H1 (cell line): ENCODE measurements around the gene DENND5B. TPM values are rescaled to one million over a fixed set of nuclear protein-coding genes. Genes with fewer than 3 reads are reported as not detected.

Experiments used
- CTCF ChIA-PET: fragments of 300-600 bp; sonication (Branson Sonifier 250); formaldehyde crosslinking; loops from one replicate; lab custom pipeline; 2021; ENCODE audit not compliant: partially characterized antibody; lab: Charles Lee
- POLR2A ChIA-PET: fragments of 300-600 bp; sonication (Branson Sonifier 250); formaldehyde crosslinking; loops from one replicate; lab custom pipeline; 2021; ENCODE audit warnings: inconsistent platforms; ENCODE audit not compliant: partially characterized antibody; lab: Charles Lee
- DNase-seq, 2 experiments: peaks; one replicate each; pipeline versions ENCODE4 v3.0.0 to v3.0.0-alpha.2; 2010 to 2022; ENCODE audit warnings: low spot score in 2 of 2, low read depth in 1 of 2, mixed read lengths in 1 of 2
- FAIRE-seq: peaks from 2 replicates; lab custom pipeline; 2011; peaks lifted over from hg19 to GRCh38; lab: Jason Lieb, UNC
- H2AFZ ChIP-seq: 2 replicates; pipeline ENCODE4 v1.8.1; 2012; ENCODE audit warnings: low read length, inconsistent platforms
- H2AK5ac ChIP-seq: 2 replicates; pipeline ENCODE4 v1.6.1; 2013; ENCODE audit warnings: low read depth, low read length
- H2BK120ac ChIP-seq: replicated peaks from 2 replicates; pipeline ENCODE3; 2013; ENCODE audit warnings: low read depth, low read length, inconsistent platforms
- H2BK12ac ChIP-seq: 2 replicates; pipeline ENCODE4 v1.6.1; 2013; ENCODE audit warnings: low read depth, low read length
- H2BK15ac ChIP-seq: 2 replicates; pipeline ENCODE4 v1.6.1; 2013; ENCODE audit warnings: low read length
- H2BK20ac ChIP-seq: 2 replicates; pipeline ENCODE4 v1.6.1; 2013; ENCODE audit warnings: low read length
- H2BK5ac ChIP-seq: 2 replicates; pipeline ENCODE4 v1.6.1; 2013; ENCODE audit warnings: low read depth, low read length
- H3K14ac ChIP-seq: 2 replicates; pipeline ENCODE4 v1.6.1; 2013; ENCODE audit warnings: inconsistent platforms; ENCODE audit not compliant: insufficient read length
- H3K18ac ChIP-seq: 2 replicates; pipeline ENCODE4 v1.6.1; 2013; ENCODE audit warnings: low read length; ENCODE audit errors: extremely low read depth
- H3K23ac ChIP-seq: 2 replicates; pipeline ENCODE4 v1.6.1; 2013; ENCODE audit warnings: inconsistent platforms; ENCODE audit not compliant: insufficient read length
- H3K23me2 ChIP-seq: 2 replicates; pipeline ENCODE4 v1.6.1; 2013; ENCODE audit warnings: low read depth, low read length
- H3K27ac ChIP-seq: 2 replicates; pipeline ENCODE4 v1.6.1; 2011; ENCODE audit warnings: low read depth, low read length, inconsistent platforms
- H3K27me3 ChIP-seq, 4 experiments: replicated peaks in 1 of 4; 1 replicate in 1 of 4; 2 replicates in 3 of 4; pipeline versions ENCODE4 v1.6.1 to v1.8.1; 2011 to 2013; ENCODE audit warnings: low read length in 3 of 4, mild to moderate bottlenecking in 3 of 4, inconsistent platforms in 2 of 4, mixed read lengths in 2 of 4, moderate library complexity in 1 of 4; ENCODE audit not compliant: control insufficient read depth in 3 of 4, insufficient read depth in 3 of 4; ENCODE audit errors: extremely low read depth in 1 of 4
- H3K36me3 ChIP-seq, 4 experiments: 2 replicates each; pipeline versions ENCODE4 v1.6.1 to v1.8.1; 2011 to 2013; ENCODE audit warnings: mild to moderate bottlenecking in 4 of 4, low read length in 3 of 4, moderate library complexity in 2 of 4, control low read depth in 1 of 4, inconsistent platforms in 1 of 4; ENCODE audit not compliant: insufficient read depth in 4 of 4, control insufficient read depth in 2 of 4
- H3K4ac ChIP-seq: replicated peaks from 2 replicates; pipeline ENCODE3; 2013; ENCODE audit warnings: low read length, low read depth, mixed read lengths, inconsistent platforms; ENCODE audit not compliant: insufficient read length
- H3K4me1 ChIP-seq, 4 experiments: replicated peaks in 1 of 4; 1 replicate in 1 of 4; 2 replicates in 3 of 4; pipeline versions ENCODE4 v1.6.1 to v1.8.1; 2011 to 2013; ENCODE audit warnings: low read length in 3 of 4, inconsistent platforms in 2 of 4, mixed read lengths in 1 of 4; ENCODE audit not compliant: insufficient read depth in 4 of 4, control insufficient read depth in 3 of 4
- H3K4me2 ChIP-seq, 2 experiments: 2 replicates each; pipeline versions ENCODE4 v1.6.1 to v1.8.1; 2011 to 2013; ENCODE audit warnings: low read depth in 2 of 2, low read length in 2 of 2, control low read depth in 1 of 2, inconsistent platforms in 1 of 2, mild to moderate bottlenecking in 1 of 2; ENCODE audit not compliant: insufficient read depth in 1 of 2
- H3K4me3 ChIP-seq, 4 experiments: fragments of 200-600, 300-600 bp in 1 of 4; sonication (generic), shearing (Covaris generic), sonication (Bioruptor Twin) in 1 of 4; 2 replicates each; pipeline versions ENCODE4 v1.5.1 to v1.8.1; 2011 to 2016; ENCODE audit warnings: low read length in 4 of 4, low read depth in 3 of 4, control low read depth in 2 of 4, inconsistent platforms in 2 of 4, mild to moderate bottlenecking in 2 of 4, mixed read lengths in 1 of 4, moderate library complexity in 1 of 4; ENCODE audit not compliant: insufficient read depth in 2 of 4; ENCODE audit errors: extremely low read depth in 1 of 4
- H3K56ac ChIP-seq: replicated peaks from 2 replicates; pipeline ENCODE3; 2013; ENCODE audit warnings: low read depth, mild to moderate bottlenecking, mixed read lengths, low read length, inconsistent platforms; ENCODE audit not compliant: insufficient read length
- H3K79me1 ChIP-seq: 2 replicates; pipeline ENCODE4 v1.6.1; 2013; ENCODE audit warnings: low read depth, low read length, control low read depth
- H3K79me2 ChIP-seq, 2 experiments: 2 replicates each; pipeline versions ENCODE4 v1.6.1 to v1.8.1; 2012 to 2013; ENCODE audit warnings: low read length in 2 of 2, mild to moderate bottlenecking in 2 of 2, inconsistent platforms in 1 of 2; ENCODE audit not compliant: insufficient read depth in 2 of 2, control insufficient read depth in 1 of 2
- H3K9ac ChIP-seq, 4 experiments: replicated peaks in 1 of 4; 1 replicate in 1 of 4; 2 replicates in 3 of 4; pipeline versions ENCODE4 v1.6.1 to v1.8.1; 2011 to 2013; ENCODE audit warnings: low read depth in 3 of 4, low read length in 3 of 4, control low read depth in 2 of 4, mild to moderate bottlenecking in 2 of 4, moderate library complexity in 2 of 4, inconsistent platforms in 1 of 4; ENCODE audit errors: extremely low read depth in 1 of 4
- H3K9me3 ChIP-seq, 2 experiments: 2 replicates each; pipeline versions ENCODE4 v1.6.1 to v1.8.1; 2012 to 2013; ENCODE audit warnings: mild to moderate bottlenecking in 2 of 2, moderate library complexity in 2 of 2, control low read depth in 1 of 2, inconsistent platforms in 1 of 2, low read depth in 1 of 2, low read length in 1 of 2, mixed read lengths in 1 of 2; ENCODE audit not compliant: insufficient read depth in 2 of 2
- H4K20me1 ChIP-seq, 2 experiments: replicated peaks in 1 of 2; 2 replicates each; pipeline versions ENCODE3 to v1.8.1; 2011 to 2013; ENCODE audit warnings: inconsistent platforms in 2 of 2, low read length in 2 of 2, mild to moderate bottlenecking in 1 of 2; ENCODE audit not compliant: insufficient read depth in 2 of 2, control insufficient read depth in 1 of 2
- H4K5ac ChIP-seq: 2 replicates; pipeline ENCODE4 v1.6.1; 2013; ENCODE audit warnings: low read length, low read depth, mixed read lengths, inconsistent platforms; ENCODE audit not compliant: insufficient read length
- H4K8ac ChIP-seq: 2 replicates; pipeline ENCODE4 v1.8.0; 2013; ENCODE audit warnings: mild to moderate bottlenecking, moderate library complexity, low read length, inconsistent platforms; ENCODE audit not compliant: insufficient read depth; ENCODE audit errors: extremely low read depth
- H4K91ac ChIP-seq: replicated peaks from 2 replicates; pipeline ENCODE3; 2013; ENCODE audit warnings: low read length, mixed read lengths, inconsistent platforms; ENCODE audit not compliant: insufficient read length
- CBX5 ChIP-seq: fragments of 300-800, 300-1000 bp; sonication (generic); IDR thresholded peaks from 2 replicates; pipeline ENCODE4 v1.7.1; 2016; ENCODE audit warnings: antibody characterized with exemption, low read length, low read depth
- CTBP2 ChIP-seq: IDR thresholded peaks from 2 replicates; pipeline ENCODE4 v1.7.0; 2011; ENCODE audit warnings: borderline replicate concordance, mild to moderate bottlenecking, moderate library complexity, mixed read lengths, low read length; ENCODE audit not compliant: insufficient read depth, insufficient read length
- EP300 ChIP-seq, 2 experiments: IDR thresholded peaks; 1 replicate in 1 of 2; 2 replicates in 1 of 2; pipeline ENCODE4 v1.6.1; 2011 to 2012; ENCODE audit warnings: low read depth in 2 of 2, low read length in 2 of 2, mild to moderate bottlenecking in 2 of 2, borderline replicate concordance in 1 of 2, inconsistent platforms in 1 of 2, moderate library complexity in 1 of 2
- EZH2 ChIP-seq: fragments of 200-600 bp; sonication (generic); IDR thresholded peaks from 2 replicates; pipeline ENCODE4 v1.7.1; 2012; ENCODE audit warnings: low read depth, mild to moderate bottlenecking, moderate library complexity, low read length, inconsistent platforms; ENCODE audit not compliant: severe bottlenecking
- HDAC6 ChIP-seq: IDR thresholded peaks from one replicate; pipeline ENCODE4 v1.7.1; 2012; ENCODE audit warnings: low read depth, mild to moderate bottlenecking, inconsistent platforms, low read length, moderate library complexity
- KDM4A ChIP-seq: IDR thresholded peaks from one replicate; pipeline ENCODE4 v1.7.1; 2012; ENCODE audit warnings: low read depth, mild to moderate bottlenecking, moderate library complexity, low read length, inconsistent platforms; ENCODE audit not compliant: severe bottlenecking
- POLR2A ChIP-seq, 2 experiments: IDR thresholded peaks; 1 replicate in 1 of 2; 2 replicates in 1 of 2; pipeline ENCODE4 v1.6.1; 2011; ENCODE audit warnings: low read depth in 2 of 2, low read length in 2 of 2, mild to moderate bottlenecking in 2 of 2; ENCODE audit errors: control extremely low read depth in 1 of 2
- TAF7 ChIP-seq: optimal IDR thresholded peaks from 2 replicates; pipeline ENCODE3; 2011; ENCODE audit warnings: low read depth, mild to moderate bottlenecking, inconsistent platforms, low read length, moderate library complexity, borderline replicate concordance
- WGBS, 2 experiments: shearing (Covaris generic) in 1 of 2; methylation state at CpG; one replicate each; pipeline versions ENCODE4 v1.1.6 to v1.1.7; 2013 to 2015; ENCODE audit warnings: low lambda C conversion rate in 2 of 2, mixed read lengths in 2 of 2, inconsistent platforms in 1 of 2, low coverage in 1 of 2, missing lambda C conversion rate in 1 of 2; ENCODE audit not compliant: insufficient replicate concordance in 2 of 2, insufficient coverage in 1 of 2, insufficient read length in 1 of 2; ENCODE audit errors: extremely low coverage in 1 of 2, missing lambda C conversion rate in 1 of 2; 5-methylcytosine and 5-hydroxymethylcytosine counted together
- polyA plus RNA-seq, 7 experiments: library from polyadenylated mRNA; depleted of rRNA in 3 of 7; stranded (reverse) in 5 of 7; unstranded in 2 of 7; fragments of >200 nt in 5 of 7; fragments of 200-250 nt in 2 of 7; gene quantifications; 1 replicate in 5 of 7; 2 replicates in 1 of 7; 4 replicates in 1 of 7; pipeline versions ENCODE4 v1.2.1 to v1.2.3, GENCODE V29; 2011 to 2013; ENCODE audit warnings: missing spikeins in 2 of 7, mixed read lengths in 2 of 7
- total RNA-seq: library from RNA; stranded (reverse); fragmentation: NEBNext Ultra II Directional; extraction: Animal tissue kit (Norgen Biotek cat#: 25700); gene quantifications from 2 replicates; pipeline ENCODE4 v1.2.1, GENCODE V29; 2021
- TF ChIP-seq, protein P1 (sequence below): IDR thresholded peaks from 2 replicates; pipeline ENCODE4 v1.6.1; 2011; ENCODE audit warnings: low read depth, mild to moderate bottlenecking, low read length; ENCODE audit not compliant: insufficient read depth
- TF ChIP-seq, protein P2 (sequence below): IDR thresholded peaks from 2 replicates; pipeline ENCODE4 v1.6.1; 2012; ENCODE audit warnings: low read length, inconsistent platforms

The DENND5B gene
- total and polyA plus RNA-seq, 2 of the 8 experiments (the other 6 are each of a cell fraction or from before 2014, with no cell fraction given) = 13.4 to 20.2 TPM

DNA sequence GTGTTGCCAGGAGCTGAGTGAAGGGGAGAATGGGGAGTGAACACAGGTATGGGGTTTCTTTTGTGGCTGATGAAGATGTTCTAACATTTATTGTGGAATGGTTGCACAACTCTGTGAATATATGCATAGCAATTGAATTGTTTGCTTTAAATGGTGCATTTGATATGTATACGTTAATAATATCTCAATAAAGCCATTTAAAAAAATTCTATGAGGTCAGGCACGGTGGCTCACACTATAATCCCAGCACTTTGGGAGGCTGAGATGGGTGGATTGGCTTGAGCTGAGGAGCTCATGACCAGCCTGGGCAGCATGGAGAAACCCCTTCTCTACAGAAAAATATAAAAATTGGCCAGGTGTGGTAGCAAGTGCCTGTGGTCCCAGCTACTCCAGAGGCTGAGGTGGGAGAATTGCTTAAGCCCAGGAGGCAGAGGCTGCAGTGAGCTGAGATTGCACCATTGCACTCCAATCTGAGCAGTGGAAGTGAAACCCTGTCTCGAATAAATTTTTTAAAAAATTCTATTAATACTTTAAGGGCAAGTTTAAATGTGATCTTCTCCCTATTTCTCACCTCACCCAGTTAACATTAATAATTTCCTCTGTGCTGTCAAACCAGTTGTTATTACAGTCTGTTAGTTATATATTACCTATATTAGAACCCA lies 65.3 kb downstream of the DENND5B start:
- no peak for DNase-seq
- H3K18ac ChIP-seq = no peak overlapping the region
- POLR2A ChIA-PET = interaction anchor here (0.6 to 1.3 kb wide), 3 partner anchors 9 to 486 kb away, joined by 3 read pairs; no protein-coding TSS in a partner anchor
- TF ChIP-seq, protein P1, sequence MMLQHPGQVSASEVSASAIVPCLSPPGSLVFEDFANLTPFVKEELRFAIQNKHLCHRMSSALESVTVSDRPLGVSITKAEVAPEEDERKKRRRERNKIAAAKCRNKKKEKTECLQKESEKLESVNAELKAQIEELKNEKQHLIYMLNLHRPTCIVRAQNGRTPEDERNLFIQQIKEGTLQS = no peak
- no peak for TF ChIP-seq HDAC6
- no peak for TF ChIP-seq KDM4A
- no peak for TF ChIP-seq CBX5
- TF ChIP-seq, protein P2, sequence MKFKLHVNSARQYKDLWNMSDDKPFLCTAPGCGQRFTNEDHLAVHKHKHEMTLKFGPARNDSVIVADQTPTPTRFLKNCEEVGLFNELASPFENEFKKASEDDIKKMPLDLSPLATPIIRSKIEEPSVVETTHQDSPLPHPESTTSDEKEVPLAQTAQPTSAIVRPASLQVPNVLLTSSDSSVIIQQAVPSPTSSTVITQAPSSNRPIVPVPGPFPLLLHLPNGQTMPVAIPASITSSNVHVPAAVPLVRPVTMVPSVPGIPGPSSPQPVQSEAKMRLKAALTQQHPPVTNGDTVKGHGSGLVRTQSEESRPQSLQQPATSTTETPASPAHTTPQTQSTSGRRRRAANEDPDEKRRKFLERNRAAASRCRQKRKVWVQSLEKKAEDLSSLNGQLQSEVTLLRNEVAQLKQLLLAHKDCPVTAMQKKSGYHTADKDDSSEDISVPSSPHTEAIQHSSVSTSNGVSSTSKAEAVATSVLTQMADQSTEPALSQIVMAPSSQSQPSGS = no peak
- no peak for TF ChIP-seq TAF7
- no peak for TF ChIP-seq POLR2A (IDR thresholded peaks at IDR 0.05; ENCODE audit: control extremely low read depth in 1 of 2, low read depth in 2 of 2, low read length in 2 of 2)
- no peak for TF ChIP-seq CTBP2
- no peak for TF ChIP-seq EZH2
- no peak for TF ChIP-seq EP300 (IDR thresholded peaks at IDR 0.05; ENCODE audit: borderline replicate concordance in 1 of 2, low read depth in 2 of 2, low read length in 2 of 2)

More for the DNA sequence above, 65.3 kb downstream of the DENND5B start:
- H3K56ac ChIP-seq = no peak overlapping the region
- H3K79me1 ChIP-seq = no peaks in the 10 kb centered on the region
- FAIRE-seq = no peak
- no peak overlapping the region for H2BK5ac ChIP-seq
- H4K8ac ChIP-seq = no peak overlapping the region
- no peak overlapping the region for H3K9ac ChIP-seq
- H3K36me3 ChIP-seq = no peaks in the 10 kb centered on the region
- H2AFZ ChIP-seq = no peak overlapping the region
- H2BK20ac ChIP-seq = no peak overlapping the region
- no peak overlapping the region for H3K14ac ChIP-seq
- 83% methylated on average over 3 of the region's 3 CpGs; no CpG with 5 or more reads in 1 of the 2 experiments for WGBS, 2 experiments
- H3K4me3 ChIP-seq = no peak overlapping the region
- no peaks in the 10 kb centered on the region; the same call in 1 of the 2 replicates for H3K23me2 ChIP-seq
- peaks cover 0 to 15% of the 10 kb centered on the region in 2 experiments; a peak in 3 of 4 replicates for H3K79me2 ChIP-seq
- no peak overlapping the region for H2AK5ac ChIP-seq
- H3K27ac ChIP-seq = no peak overlapping the region
- H4K5ac ChIP-seq = no peak overlapping the region
- no peaks in the 10 kb centered on the region for H4K20me1 ChIP-seq
- H2BK15ac ChIP-seq = no peak overlapping the region
- no peak overlapping the region for H3K4me2 ChIP-seq
- H2BK120ac ChIP-seq = no peak overlapping the region
- H4K91ac ChIP-seq = no peak overlapping the region
- CTCF ChIA-PET = no interaction called here
- no peak overlapping the region for H3K4ac ChIP-seq
- peaks cover 5 to 11% (median 6%) of the 10 kb centered on the region in 4 experiments; a peak in 6 of 7 replicates for H3K4me1 ChIP-seq
- H3K9me3 ChIP-seq = no peaks in the 10 kb centered on the region
- no peaks in the 10 kb centered on the region for H3K27me3 ChIP-seq
- H3K23ac ChIP-seq = no peak overlapping the region
- no peak overlapping the region for H2BK12ac ChIP-seq
